Measurements from ENCODE around the gene CNN3. TPM values are rescaled to one million over a fixed set of nuclear protein-coding genes. Genes with fewer than 3 reads are reported as not detected.
A peak's percentile ranks its signal among the peaks of the same experiment; 100 is the strongest.

The CNN3 gene
- polyA plus RNA-seq, 1 of the 3 experiments (the other 2 are of a cell fraction), result 204 TPM

- TF ChIP-seq RCOR1 (IDR thresholded peaks at IDR 0.05; ENCODE audit: low read length) (no peak), GATA2 (CRISPR knock-in tag; IDR thresholded peaks at IDR 0.05) (0 out of 2 replicates have a peak, but pooled peaks have one; percentile 16), JUND (IDR thresholded peaks at IDR 0.05) (no peak), TAF1 (IDR thresholded peaks at IDR 0.05; ENCODE audit: borderline replicate concordance, low read depth, low read length) (peak; percentile 17; the same call in 1 of the 2 replicates), RAD21 (IDR thresholded peaks at IDR 0.05; ENCODE audit: low read length) (0 out of 2 replicates have a peak, but pooled peaks have one; percentile 27)
These were observed 590 bp downstream of the CNN3 start (continued) for GRCh38 chr1:94926126-94926914.

GRCh38 chr1:94925561-94926125 is 1.3 kb downstream of the CNN3 start:
- POLR2A ChIA-PET, result interaction anchor here (1.3 to 2.3 kb wide), 2 partner anchors 71 to 116 kb away, joined by 4 to 7 read pairs; no protein-coding TSS in a partner anchor
- no peak for TF ChIP-seq RCOR1 (IDR thresholded peaks at IDR 0.05; ENCODE audit: low read length)
- peak; percentile 19; the same call in 1 of the 2 replicates for TF ChIP-seq NFIC (IDR thresholded peaks at IDR 0.05; ENCODE audit: borderline replicate concordance)
- 0 out of 2 replicates have a peak, but pooled peaks have one; percentile 52 for TF ChIP-seq FOSL2 (IDR thresholded peaks at IDR 0.05; ENCODE audit: borderline replicate concordance, low read depth)
- no peak for TF ChIP-seq YY1 (IDR thresholded peaks at IDR 0.05; ENCODE audit: low read depth)
- TF ChIP-seq RFX5 (IDR thresholded peaks at IDR 0.05; ENCODE audit: low read length), result peak; percentile 71; the same call in 1 of the 2 replicates
- no peak; the same call in 1 of the 2 replicates for TF ChIP-seq RXRA (IDR thresholded peaks at IDR 0.05; ENCODE audit: borderline replicate concordance, low read depth)
- 0 out of 2 replicates have a peak, but pooled peaks have one; percentile 63 for TF ChIP-seq SIN3A (IDR thresholded peaks at IDR 0.05; ENCODE audit: borderline replicate concordance, low read depth, low read length)
- peak; percentile 20 for TF ChIP-seq CTCF (IDR thresholded peaks at IDR 0.05)
- TF ChIP-seq REST (IDR thresholded peaks at IDR 0.05; ENCODE audit: low read depth, low read length), result no peak
- peak; percentile 16; the same call in 1 of the 2 replicates for TF ChIP-seq MAX (IDR thresholded peaks at IDR 0.05; ENCODE audit: low read depth)
- no peak for TF ChIP-seq CHD2 (IDR thresholded peaks at IDR 0.05; ENCODE audit: low read length, partially characterized antibody)
- no peak for TF ChIP-seq POLR2AphosphoS5 (IDR thresholded peaks at IDR 0.05; ENCODE audit: low read depth, low read length)
- peak; percentile 65; the same call in 1 of the 2 replicates for TF ChIP-seq TAF1 (IDR thresholded peaks at IDR 0.05; ENCODE audit: borderline replicate concordance, low read depth, low read length)
- no peak for TF ChIP-seq USF1 (IDR thresholded peaks at IDR 0.05; ENCODE audit: borderline replicate concordance, low read depth)
- peak; percentile 81 for TF ChIP-seq JUND (IDR thresholded peaks at IDR 0.05)
- no peak for TF ChIP-seq FOXJ3 (CRISPR knock-in tag; IDR thresholded peaks at IDR 0.05)
- peak in 1 of 2 experiments; percentile 32; a peak in 2 of 4 replicates for TF ChIP-seq EP300 (IDR thresholded peaks at IDR 0.05; ENCODE audit: borderline replicate concordance in 1 of 2, low read depth in 1 of 2, low read length in 1 of 2)
- TF ChIP-seq GATA2 (CRISPR knock-in tag; IDR thresholded peaks at IDR 0.05), result no peak
- TF ChIP-seq USF2 (IDR thresholded peaks at IDR 0.05; ENCODE audit: borderline replicate concordance, low read depth, low read length), result no peak
- TF ChIP-seq TCF12 (IDR thresholded peaks at IDR 0.05), result peak; percentile 63; the same call in 1 of the 2 replicates

More at GRCh38 chr1:94925561-94926125, 1.3 kb downstream of the CNN3 start:
- peak overlapping the region; percentile 97 to 98 for H3K27ac ChIP-seq (ENCODE audit: low read depth in 2 of 2, low read length in 1 of 2)
- H3K4me2 ChIP-seq, result peak overlapping the region; percentile 88
- peak overlapping the region; percentile 65; the same call in 1 of the 2 replicates for H2AFZ ChIP-seq (ENCODE audit: low read depth)
- peak; percentile 74 for DNase-seq
- H3F3A ChIP-seq (replicated peaks; ENCODE audit: insufficient read depth), result peaks cover 18% of the 10 kb centered on the region
- 2% methylated on average over 20 of the region's 23 CpGs for WGBS (ENCODE audit: low lambda C conversion rate)
- H3K79me2 ChIP-seq (ENCODE audit: insufficient read depth), result peaks cover 79% of the 10 kb centered on the region
- no peaks in the 10 kb centered on the region for H3K9me3 ChIP-seq
- H3K9me2 ChIP-seq, result no peaks in the 10 kb centered on the region; the same call in 1 of the 2 replicates
- CTCF ChIA-PET, result interaction anchor here (1.0 to 5.2 kb wide), 7 partner anchors 11 to 124 kb away, joined by 3 to 36 read pairs (median 13); no protein-coding TSS in a partner anchor
- peaks cover 49% of the 10 kb centered on the region for H4K20me1 ChIP-seq (ENCODE audit: insufficient read depth)
- peak overlapping the region; percentile 96 to 98 for H3K4me3 ChIP-seq (ENCODE audit: low read depth in 2 of 2, low read length in 1 of 2)
- peaks cover 40 to 45% of the 10 kb centered on the region in 2 experiments for H3K4me1 ChIP-seq (ENCODE audit: control insufficient read depth in 1 of 2, insufficient read depth in 2 of 2, low read depth in 1 of 2, low read length in 1 of 2)
- peak overlapping the region; percentile 98 for H3K9ac ChIP-seq
- H3K36me3 ChIP-seq (replicated peaks in 1 of 2; ENCODE audit: control insufficient read depth in 1 of 2, insufficient read depth in 2 of 2, low read length in 1 of 2), result peaks cover 21 to 28% of the 10 kb centered on the region in 2 experiments
- H3K27me3 ChIP-seq (ENCODE audit: insufficient read depth), result no peaks in the 10 kb centered on the region
